ENCODE data around the gene GRM5. TPM values are rescaled to one million over a fixed set of nuclear protein-coding genes. Genes with fewer than 3 reads are reported as not detected.

The GRM5 gene
- total RNA-seq, 1 experiment from 2014 or later: 8.3 TPM

DNA sequence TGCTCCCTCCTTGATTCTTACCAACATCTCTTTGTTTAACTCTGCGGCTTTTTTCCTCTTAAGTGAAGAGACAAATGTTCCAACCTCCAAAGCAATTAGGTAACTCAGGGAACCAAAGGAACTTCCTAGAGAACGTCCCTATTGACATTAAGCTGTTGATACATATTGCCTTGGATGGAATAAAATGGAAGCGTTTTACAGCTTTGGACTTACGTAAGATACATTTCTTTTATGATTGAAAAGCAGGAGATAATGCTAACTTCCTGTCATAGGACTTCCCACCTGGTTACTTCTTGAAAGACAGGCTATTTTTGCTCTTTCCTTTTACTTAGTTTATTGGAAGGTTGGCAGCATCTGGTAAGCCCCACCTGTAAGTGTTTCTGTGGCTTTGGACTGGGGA is 482.5 kb downstream of the GRM5 start:
- Mint-ChIP-seq H3K4me1 (ENCODE audit: low read depth, unreplicated experiment) (no peaks in the 10 kb centered on the region), H3K4me3 (ENCODE audit: low read depth, unreplicated experiment) (no peak overlapping the region), H3K27me3 (ENCODE audit: unreplicated experiment) (no peaks in the 10 kb centered on the region), H3K9me3 (ENCODE audit: low read depth, unreplicated experiment) (no peaks in the 10 kb centered on the region), H3K36me3 (ENCODE audit: insufficient read depth, unreplicated experiment) (no peaks in the 10 kb centered on the region), H3K27ac (ENCODE audit: unreplicated experiment) (no peak overlapping the region)
- intact Hi-C loops (cut with micrococcal nuclease; ENCODE audit: unreplicated experiment): no loop called here
- BruUV-seq (replicated peaks): no TSS peak
- no peak for DNase-seq
- TF ChIP-seq, protein P1, sequence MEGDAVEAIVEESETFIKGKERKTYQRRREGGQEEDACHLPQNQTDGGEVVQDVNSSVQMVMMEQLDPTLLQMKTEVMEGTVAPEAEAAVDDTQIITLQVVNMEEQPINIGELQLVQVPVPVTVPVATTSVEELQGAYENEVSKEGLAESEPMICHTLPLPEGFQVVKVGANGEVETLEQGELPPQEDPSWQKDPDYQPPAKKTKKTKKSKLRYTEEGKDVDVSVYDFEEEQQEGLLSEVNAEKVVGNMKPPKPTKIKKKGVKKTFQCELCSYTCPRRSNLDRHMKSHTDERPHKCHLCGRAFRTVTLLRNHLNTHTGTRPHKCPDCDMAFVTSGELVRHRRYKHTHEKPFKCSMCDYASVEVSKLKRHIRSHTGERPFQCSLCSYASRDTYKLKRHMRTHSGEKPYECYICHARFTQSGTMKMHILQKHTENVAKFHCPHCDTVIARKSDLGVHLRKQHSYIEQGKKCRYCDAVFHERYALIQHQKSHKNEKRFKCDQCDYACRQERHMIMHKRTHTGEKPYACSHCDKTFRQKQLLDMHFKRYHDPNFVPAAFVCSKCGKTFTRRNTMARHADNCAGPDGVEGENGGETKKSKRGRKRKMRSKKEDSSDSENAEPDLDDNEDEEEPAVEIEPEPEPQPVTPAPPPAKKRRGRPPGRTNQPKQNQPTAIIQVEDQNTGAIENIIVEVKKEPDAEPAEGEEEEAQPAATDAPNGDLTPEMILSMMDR (IDR thresholded peaks at IDR 0.05; ENCODE audit: unreplicated experiment): no peak
- CTCF ChIA-PET: no interaction called here

DNA sequence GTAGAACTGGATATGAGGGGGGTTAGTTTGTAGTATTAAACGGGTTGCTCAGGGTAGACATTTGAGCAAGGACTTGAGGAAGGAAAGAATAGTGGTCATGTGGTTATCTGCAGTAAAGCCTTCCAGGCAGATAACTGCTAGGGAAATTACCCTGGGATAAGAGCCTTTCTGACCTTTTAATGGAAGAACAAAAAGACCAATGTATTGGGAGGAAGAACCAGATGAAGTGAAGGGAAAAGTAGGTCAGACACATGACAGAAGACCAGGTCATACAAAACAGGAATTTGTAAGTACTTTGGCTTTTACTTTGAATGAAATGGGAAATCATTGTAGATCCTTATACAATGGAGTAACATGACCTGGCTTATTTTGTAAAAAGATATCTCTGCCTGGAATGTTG is 486.3 kb downstream of the GRM5 start:
- Mint-ChIP-seq H3K9me3 (ENCODE audit: low read depth, unreplicated experiment) (no peaks in the 10 kb centered on the region), H3K4me3 (ENCODE audit: low read depth, unreplicated experiment) (no peak overlapping the region), H3K27ac (ENCODE audit: unreplicated experiment) (no peak overlapping the region), H3K36me3 (ENCODE audit: insufficient read depth, unreplicated experiment) (no peaks in the 10 kb centered on the region), H3K27me3 (ENCODE audit: unreplicated experiment) (no peaks in the 10 kb centered on the region), H3K4me1 (ENCODE audit: low read depth, unreplicated experiment) (peaks cover 7% of the 10 kb centered on the region)
- intact Hi-C loops (cut with micrococcal nuclease; ENCODE audit: unreplicated experiment): no loop called here
- CTCF ChIA-PET: no interaction called here
- TF ChIP-seq, protein P1 (IDR thresholded peaks at IDR 0.05; ENCODE audit: unreplicated experiment): no peak
- BruUV-seq (replicated peaks): no TSS peak
- DNase-seq: no peak

DNA sequence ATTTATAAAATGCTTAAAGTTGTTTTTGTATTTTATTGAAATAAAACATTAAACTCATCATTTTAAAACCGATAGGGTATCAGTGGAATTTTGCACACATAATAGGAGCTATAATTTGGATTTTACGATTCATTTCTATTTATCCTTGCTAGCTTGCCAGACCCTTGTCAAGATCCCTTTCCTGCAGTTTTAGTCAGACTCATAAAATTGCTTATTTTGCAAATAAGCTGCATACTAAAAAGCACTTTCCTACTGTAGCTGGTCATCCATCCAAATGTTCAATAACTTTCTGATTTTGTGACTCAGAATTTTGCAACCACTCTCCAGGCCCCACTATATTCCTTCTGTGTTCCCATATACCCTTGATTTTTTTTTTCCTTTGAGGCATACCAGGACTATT is 489.0 kb downstream of the GRM5 start:
- TF ChIP-seq, protein P1 (IDR thresholded peaks at IDR 0.05; ENCODE audit: unreplicated experiment): no peak
- Mint-ChIP-seq H3K36me3 (ENCODE audit: insufficient read depth, unreplicated experiment) (no peaks in the 10 kb centered on the region), H3K4me3 (ENCODE audit: low read depth, unreplicated experiment) (no peak overlapping the region), H3K27me3 (ENCODE audit: unreplicated experiment) (no peaks in the 10 kb centered on the region), H3K4me1 (ENCODE audit: low read depth, unreplicated experiment) (peaks cover 7% of the 10 kb centered on the region), H3K9me3 (ENCODE audit: low read depth, unreplicated experiment) (no peaks in the 10 kb centered on the region), H3K27ac (ENCODE audit: unreplicated experiment) (no peak overlapping the region)
- no TSS peak for BruUV-seq (replicated peaks)
- intact Hi-C loops (cut with micrococcal nuclease; ENCODE audit: unreplicated experiment): no loop called here
- CTCF ChIA-PET: no interaction called here
- DNase-seq: no peak

DNA sequence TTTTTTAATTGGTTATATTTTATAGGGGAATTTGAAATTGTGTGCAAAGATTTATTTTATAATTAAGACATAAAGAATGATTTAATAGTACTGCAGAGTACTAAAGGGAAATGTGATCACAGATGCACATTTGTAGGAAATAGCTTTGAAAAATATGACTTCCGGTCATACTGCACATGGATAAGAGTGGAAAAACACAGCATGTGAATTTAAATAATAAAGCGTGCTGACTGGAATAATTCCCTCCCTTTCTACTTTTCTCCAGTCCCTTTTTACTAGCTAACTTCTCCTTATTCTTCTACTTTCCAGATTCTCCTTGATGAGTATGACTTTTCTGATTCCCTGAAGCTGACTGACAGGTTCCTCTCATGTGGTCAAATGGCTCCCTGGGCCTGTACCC is 489.9 kb downstream of the GRM5 start:
- peaks cover 7% of the 10 kb centered on the region for H3K4me1 Mint-ChIP-seq (ENCODE audit: low read depth, unreplicated experiment)
- H3K36me3 Mint-ChIP-seq (ENCODE audit: insufficient read depth, unreplicated experiment): no peaks in the 10 kb centered on the region
- no peaks in the 10 kb centered on the region for H3K9me3 Mint-ChIP-seq (ENCODE audit: low read depth, unreplicated experiment)
- intact Hi-C loops (cut with micrococcal nuclease; ENCODE audit: unreplicated experiment): no loop called here
- CTCF ChIA-PET: no interaction called here
- BruUV-seq (replicated peaks): no TSS peak
- no peak for DNase-seq
- H3K27me3 Mint-ChIP-seq (ENCODE audit: unreplicated experiment): no peaks in the 10 kb centered on the region
- H3K27ac Mint-ChIP-seq (ENCODE audit: unreplicated experiment): no peak overlapping the region
- H3K4me3 Mint-ChIP-seq (ENCODE audit: low read depth, unreplicated experiment): no peak overlapping the region
- TF ChIP-seq, protein P1 (IDR thresholded peaks at IDR 0.05; ENCODE audit: unreplicated experiment): no peak

DNA sequence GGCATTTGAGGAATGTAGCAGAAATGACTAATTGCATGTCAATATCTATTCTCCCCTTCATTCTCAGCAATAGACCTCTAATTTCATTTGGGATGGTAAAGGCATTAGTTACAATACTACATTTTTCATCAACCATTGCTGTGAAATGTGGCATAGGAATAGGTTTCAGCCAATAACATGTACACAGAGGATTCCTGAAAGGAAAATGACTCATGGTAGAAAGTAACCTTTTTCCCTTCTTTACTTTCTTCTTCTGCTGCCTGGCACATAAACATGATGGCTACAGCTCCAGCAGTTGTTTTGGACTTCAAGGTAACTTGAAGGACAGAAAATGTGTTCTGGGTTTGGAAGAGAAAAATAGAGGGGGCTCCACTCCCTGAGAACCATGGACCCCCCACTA is 496.4 kb downstream of the GRM5 start:
- intact Hi-C loops (cut with micrococcal nuclease; ENCODE audit: unreplicated experiment): no loop called here
- DNase-seq: no peak
- Mint-ChIP-seq H3K4me1 (ENCODE audit: low read depth, unreplicated experiment) (no peaks in the 10 kb centered on the region), H3K27ac (ENCODE audit: unreplicated experiment) (no peak overlapping the region), H3K36me3 (ENCODE audit: insufficient read depth, unreplicated experiment) (no peaks in the 10 kb centered on the region), H3K4me3 (ENCODE audit: low read depth, unreplicated experiment) (no peak overlapping the region), H3K27me3 (ENCODE audit: unreplicated experiment) (no peaks in the 10 kb centered on the region), H3K9me3 (ENCODE audit: low read depth, unreplicated experiment) (no peaks in the 10 kb centered on the region)
- CTCF ChIA-PET: no interaction called here
- BruUV-seq (replicated peaks): no TSS peak
- TF ChIP-seq, protein P1 (IDR thresholded peaks at IDR 0.05; ENCODE audit: unreplicated experiment): no peak

Measured in Calu3 (cell line).